ENCODE measurements around the gene NUP93. TPM values are rescaled to one million over a fixed set of nuclear protein-coding genes. Genes with fewer than 3 reads are reported as not detected.

The NUP93 gene
- polyA plus RNA-seq, 1 of the 3 experiments (the other 2 are of a cell fraction) = 43.1 TPM

DNA sequence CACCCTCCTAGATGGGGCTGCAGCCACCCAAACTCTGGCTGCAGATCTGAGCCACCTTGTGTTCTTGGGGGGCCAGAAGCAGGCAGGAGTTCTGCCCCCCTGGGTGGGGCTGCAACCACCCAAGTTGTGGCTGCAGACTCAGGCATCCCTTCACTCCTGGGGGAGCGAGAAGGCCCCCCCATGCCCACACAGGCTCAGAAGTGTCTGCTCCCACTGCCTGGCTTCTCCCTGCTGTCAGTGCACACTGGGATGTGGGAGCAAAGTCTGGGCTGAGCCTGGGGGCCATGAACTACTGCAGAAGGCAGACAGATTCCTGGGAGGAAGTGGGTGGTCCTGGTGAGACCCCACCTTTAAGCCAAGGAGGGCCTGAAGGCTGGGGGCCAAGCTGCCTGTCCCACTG lies 34.7 kb upstream of the NUP93 start:
- TF ChIP-seq TEAD4 (IDR thresholded peaks at IDR 0.05; ENCODE audit: borderline replicate concordance, insufficient read depth) = no peak
- no peak for TF ChIP-seq NFIC (IDR thresholded peaks at IDR 0.05; ENCODE audit: borderline replicate concordance)
- no peak for TF ChIP-seq USF1 (IDR thresholded peaks at IDR 0.05; ENCODE audit: borderline replicate concordance, low read depth)
- TF ChIP-seq RFX5 (IDR thresholded peaks at IDR 0.05; ENCODE audit: low read length) = no peak
- TF ChIP-seq SIN3A (IDR thresholded peaks at IDR 0.05; ENCODE audit: borderline replicate concordance, low read depth, low read length) = no peak
- TF ChIP-seq, protein P1, sequence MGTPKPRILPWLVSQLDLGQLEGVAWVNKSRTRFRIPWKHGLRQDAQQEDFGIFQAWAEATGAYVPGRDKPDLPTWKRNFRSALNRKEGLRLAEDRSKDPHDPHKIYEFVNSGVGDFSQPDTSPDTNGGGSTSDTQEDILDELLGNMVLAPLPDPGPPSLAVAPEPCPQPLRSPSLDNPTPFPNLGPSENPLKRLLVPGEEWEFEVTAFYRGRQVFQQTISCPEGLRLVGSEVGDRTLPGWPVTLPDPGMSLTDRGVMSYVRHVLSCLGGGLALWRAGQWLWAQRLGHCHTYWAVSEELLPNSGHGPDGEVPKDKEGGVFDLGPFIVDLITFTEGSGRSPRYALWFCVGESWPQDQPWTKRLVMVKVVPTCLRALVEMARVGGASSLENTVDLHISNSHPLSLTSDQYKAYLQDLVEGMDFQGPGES (IDR thresholded peaks at IDR 0.05; ENCODE audit: low read depth, low read length) = no peak
- no peak for TF ChIP-seq GATA2 (CRISPR knock-in tag; IDR thresholded peaks at IDR 0.05)
- no peak for TF ChIP-seq CHD2 (IDR thresholded peaks at IDR 0.05; ENCODE audit: low read length, partially characterized antibody)
- no peak for TF ChIP-seq REST (IDR thresholded peaks at IDR 0.05; ENCODE audit: low read depth, low read length)
- TF ChIP-seq SMC3 (IDR thresholded peaks at IDR 0.05; ENCODE audit: low read depth, low read length) = no peak
- TF ChIP-seq POLR2AphosphoS5 (IDR thresholded peaks at IDR 0.05; ENCODE audit: low read depth, low read length) = no peak
- TF ChIP-seq, protein P2, sequence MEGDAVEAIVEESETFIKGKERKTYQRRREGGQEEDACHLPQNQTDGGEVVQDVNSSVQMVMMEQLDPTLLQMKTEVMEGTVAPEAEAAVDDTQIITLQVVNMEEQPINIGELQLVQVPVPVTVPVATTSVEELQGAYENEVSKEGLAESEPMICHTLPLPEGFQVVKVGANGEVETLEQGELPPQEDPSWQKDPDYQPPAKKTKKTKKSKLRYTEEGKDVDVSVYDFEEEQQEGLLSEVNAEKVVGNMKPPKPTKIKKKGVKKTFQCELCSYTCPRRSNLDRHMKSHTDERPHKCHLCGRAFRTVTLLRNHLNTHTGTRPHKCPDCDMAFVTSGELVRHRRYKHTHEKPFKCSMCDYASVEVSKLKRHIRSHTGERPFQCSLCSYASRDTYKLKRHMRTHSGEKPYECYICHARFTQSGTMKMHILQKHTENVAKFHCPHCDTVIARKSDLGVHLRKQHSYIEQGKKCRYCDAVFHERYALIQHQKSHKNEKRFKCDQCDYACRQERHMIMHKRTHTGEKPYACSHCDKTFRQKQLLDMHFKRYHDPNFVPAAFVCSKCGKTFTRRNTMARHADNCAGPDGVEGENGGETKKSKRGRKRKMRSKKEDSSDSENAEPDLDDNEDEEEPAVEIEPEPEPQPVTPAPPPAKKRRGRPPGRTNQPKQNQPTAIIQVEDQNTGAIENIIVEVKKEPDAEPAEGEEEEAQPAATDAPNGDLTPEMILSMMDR (IDR thresholded peaks at IDR 0.05) = no peak
- TF ChIP-seq TAF1 (IDR thresholded peaks at IDR 0.05; ENCODE audit: borderline replicate concordance, low read depth, low read length) = no peak
- TF ChIP-seq MXI1 (IDR thresholded peaks at IDR 0.05; ENCODE audit: low read depth, low read length) = no peak
- H3K9ac ChIP-seq = no peak overlapping the region
- no peaks in the 10 kb centered on the region for H3K9me2 ChIP-seq
- no peaks in the 10 kb centered on the region; a peak in 1 of 4 replicates for H3K4me1 ChIP-seq (ENCODE audit: control insufficient read depth in 1 of 2, insufficient read depth in 2 of 2, low read depth in 1 of 2, low read length in 1 of 2)
- no peak for DNase-seq
- no peaks in the 10 kb centered on the region for H3F3A ChIP-seq (replicated peaks; ENCODE audit: insufficient read depth)
- POLR2A ChIA-PET = no interaction called here
- no peak overlapping the region for H3K4me2 ChIP-seq
- H3K79me2 ChIP-seq (ENCODE audit: insufficient read depth) = no peaks in the 10 kb centered on the region
- H3K36me3 ChIP-seq (replicated peaks in 1 of 2; ENCODE audit: control insufficient read depth in 1 of 2, insufficient read depth in 2 of 2, low read length in 1 of 2) = no peaks in the 10 kb centered on the region
- CTCF ChIA-PET = interaction anchor here (1.0 to 1.6 kb wide), 3 partner anchors 11 to 181 kb away, joined by 3 to 5 read pairs (median 5); no protein-coding TSS in a partner anchor
- H3K27me3 ChIP-seq (ENCODE audit: insufficient read depth) = no peaks in the 10 kb centered on the region
- H3K9me3 ChIP-seq = no peaks in the 10 kb centered on the region
- no peaks in the 10 kb centered on the region for H4K20me1 ChIP-seq (ENCODE audit: insufficient read depth)
- H3K27ac ChIP-seq (ENCODE audit: low read depth in 2 of 2, low read length in 1 of 2) = no peak overlapping the region
- no peak overlapping the region for H2AFZ ChIP-seq (ENCODE audit: low read depth)
- no CpG with 5 or more reads among the region's 1 CpG for WGBS (ENCODE audit: low lambda C conversion rate)
- H3K4me3 ChIP-seq (ENCODE audit: low read depth in 2 of 2, low read length in 1 of 2) = no peak overlapping the region
